Measurements from ENCODE around the gene BEX2.

DNA sequence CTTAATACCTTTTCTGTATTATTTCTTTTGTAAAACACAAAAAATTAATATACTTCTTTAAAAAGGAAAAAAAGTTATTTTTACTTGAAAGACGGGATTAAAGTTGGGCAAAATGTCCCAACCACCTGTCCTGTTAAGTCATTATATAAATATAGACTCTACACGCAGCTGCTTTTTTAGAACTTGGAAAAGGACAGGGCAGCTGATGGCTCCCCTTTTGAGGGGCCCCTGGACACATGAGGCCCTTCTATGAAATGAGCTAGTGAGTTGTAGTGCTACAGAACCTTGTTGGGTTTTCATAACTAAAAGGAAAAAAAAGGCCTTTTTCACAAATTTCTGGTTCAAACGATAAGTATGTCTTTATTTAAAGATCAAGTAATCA is 600 bp upstream of the BEX2 start:
- TF ChIP-seq, protein P1, sequence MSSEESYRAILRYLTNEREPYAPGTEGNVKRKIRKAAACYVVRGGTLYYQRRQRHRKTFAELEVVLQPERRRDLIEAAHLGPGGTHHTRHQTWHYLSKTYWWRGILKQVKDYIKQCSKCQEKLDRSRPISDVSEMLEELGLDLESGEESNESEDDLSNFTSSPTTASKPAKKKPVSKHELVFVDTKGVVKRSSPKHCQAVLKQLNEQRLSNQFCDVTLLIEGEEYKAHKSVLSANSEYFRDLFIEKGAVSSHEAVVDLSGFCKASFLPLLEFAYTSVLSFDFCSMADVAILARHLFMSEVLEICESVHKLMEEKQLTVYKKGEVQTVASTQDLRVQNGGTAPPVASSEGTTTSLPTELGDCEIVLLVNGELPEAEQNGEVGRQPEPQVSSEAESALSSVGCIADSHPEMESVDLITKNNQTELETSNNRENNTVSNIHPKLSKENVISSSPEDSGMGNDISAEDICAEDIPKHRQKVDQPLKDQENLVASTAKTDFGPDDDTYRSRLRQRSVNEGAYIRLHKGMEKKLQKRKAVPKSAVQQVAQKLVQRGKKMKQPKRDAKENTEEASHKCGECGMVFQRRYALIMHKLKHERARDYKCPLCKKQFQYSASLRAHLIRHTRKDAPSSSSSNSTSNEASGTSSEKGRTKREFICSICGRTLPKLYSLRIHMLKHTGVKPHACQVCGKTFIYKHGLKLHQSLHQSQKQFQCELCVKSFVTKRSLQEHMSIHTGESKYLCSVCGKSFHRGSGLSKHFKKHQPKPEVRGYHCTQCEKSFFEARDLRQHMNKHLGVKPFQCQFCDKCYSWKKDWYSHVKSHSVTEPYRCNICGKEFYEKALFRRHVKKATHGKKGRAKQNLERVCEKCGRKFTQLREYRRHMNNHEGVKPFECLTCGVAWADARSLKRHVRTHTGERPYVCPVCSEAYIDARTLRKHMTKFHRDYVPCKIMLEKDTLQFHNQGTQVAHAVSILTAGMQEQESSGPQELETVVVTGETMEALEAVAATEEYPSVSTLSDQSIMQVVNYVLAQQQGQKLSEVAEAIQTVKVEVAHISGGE (CRISPR knock-in tag; IDR thresholded peaks at IDR 0.05): no peak
- TF ChIP-seq NFXL1 (IDR thresholded peaks at IDR 0.05; ENCODE audit: borderline replicate concordance) (no peak), HCFC1 (IDR thresholded peaks at IDR 0.05; ENCODE audit: low read length) (no peak), RFX5 (IDR thresholded peaks at IDR 0.05; ENCODE audit: low read depth, low read length) (no peak), ESRRA (IDR thresholded peaks at IDR 0.05; ENCODE audit: low read length) (no peak), POLR2AphosphoS5 (IDR thresholded peaks at IDR 0.05; ENCODE audit: low read length) (no peak), JUNB (IDR thresholded peaks at IDR 0.05) (no peak), CREB1 (IDR thresholded peaks at IDR 0.05; ENCODE audit: low read depth) (no peak)
- TF ChIP-seq, protein P2, sequence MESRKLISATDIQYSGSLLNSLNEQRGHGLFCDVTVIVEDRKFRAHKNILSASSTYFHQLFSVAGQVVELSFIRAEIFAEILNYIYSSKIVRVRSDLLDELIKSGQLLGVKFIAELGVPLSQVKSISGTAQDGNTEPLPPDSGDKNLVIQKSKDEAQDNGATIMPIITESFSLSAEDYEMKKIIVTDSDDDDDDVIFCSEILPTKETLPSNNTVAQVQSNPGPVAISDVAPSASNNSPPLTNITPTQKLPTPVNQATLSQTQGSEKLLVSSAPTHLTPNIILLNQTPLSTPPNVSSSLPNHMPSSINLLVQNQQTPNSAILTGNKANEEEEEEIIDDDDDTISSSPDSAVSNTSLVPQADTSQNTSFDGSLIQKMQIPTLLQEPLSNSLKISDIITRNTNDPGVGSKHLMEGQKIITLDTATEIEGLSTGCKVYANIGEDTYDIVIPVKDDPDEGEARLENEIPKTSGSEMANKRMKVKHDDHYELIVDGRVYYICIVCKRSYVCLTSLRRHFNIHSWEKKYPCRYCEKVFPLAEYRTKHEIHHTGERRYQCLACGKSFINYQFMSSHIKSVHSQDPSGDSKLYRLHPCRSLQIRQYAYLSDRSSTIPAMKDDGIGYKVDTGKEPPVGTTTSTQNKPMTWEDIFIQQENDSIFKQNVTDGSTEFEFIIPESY (IDR thresholded peaks at IDR 0.05): no peak
- TF ChIP-seq, protein P3, sequence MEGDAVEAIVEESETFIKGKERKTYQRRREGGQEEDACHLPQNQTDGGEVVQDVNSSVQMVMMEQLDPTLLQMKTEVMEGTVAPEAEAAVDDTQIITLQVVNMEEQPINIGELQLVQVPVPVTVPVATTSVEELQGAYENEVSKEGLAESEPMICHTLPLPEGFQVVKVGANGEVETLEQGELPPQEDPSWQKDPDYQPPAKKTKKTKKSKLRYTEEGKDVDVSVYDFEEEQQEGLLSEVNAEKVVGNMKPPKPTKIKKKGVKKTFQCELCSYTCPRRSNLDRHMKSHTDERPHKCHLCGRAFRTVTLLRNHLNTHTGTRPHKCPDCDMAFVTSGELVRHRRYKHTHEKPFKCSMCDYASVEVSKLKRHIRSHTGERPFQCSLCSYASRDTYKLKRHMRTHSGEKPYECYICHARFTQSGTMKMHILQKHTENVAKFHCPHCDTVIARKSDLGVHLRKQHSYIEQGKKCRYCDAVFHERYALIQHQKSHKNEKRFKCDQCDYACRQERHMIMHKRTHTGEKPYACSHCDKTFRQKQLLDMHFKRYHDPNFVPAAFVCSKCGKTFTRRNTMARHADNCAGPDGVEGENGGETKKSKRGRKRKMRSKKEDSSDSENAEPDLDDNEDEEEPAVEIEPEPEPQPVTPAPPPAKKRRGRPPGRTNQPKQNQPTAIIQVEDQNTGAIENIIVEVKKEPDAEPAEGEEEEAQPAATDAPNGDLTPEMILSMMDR (IDR thresholded peaks at IDR 0.05 in 2 of 3, conservative IDR thresholded peaks at IDR 0.05 in 1 of 3; ENCODE audit: control insufficient read depth in 2 of 3, extremely low read depth in 1 of 3, insufficient read depth in 1 of 3, low read depth in 3 of 3, low read length in 3 of 3): no peak
- TF ChIP-seq, protein P4, sequence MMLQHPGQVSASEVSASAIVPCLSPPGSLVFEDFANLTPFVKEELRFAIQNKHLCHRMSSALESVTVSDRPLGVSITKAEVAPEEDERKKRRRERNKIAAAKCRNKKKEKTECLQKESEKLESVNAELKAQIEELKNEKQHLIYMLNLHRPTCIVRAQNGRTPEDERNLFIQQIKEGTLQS (IDR thresholded peaks at IDR 0.05; ENCODE audit: borderline replicate concordance, extremely low read depth, low read depth, low read length): no peak
- TF ChIP-seq, protein P5, sequence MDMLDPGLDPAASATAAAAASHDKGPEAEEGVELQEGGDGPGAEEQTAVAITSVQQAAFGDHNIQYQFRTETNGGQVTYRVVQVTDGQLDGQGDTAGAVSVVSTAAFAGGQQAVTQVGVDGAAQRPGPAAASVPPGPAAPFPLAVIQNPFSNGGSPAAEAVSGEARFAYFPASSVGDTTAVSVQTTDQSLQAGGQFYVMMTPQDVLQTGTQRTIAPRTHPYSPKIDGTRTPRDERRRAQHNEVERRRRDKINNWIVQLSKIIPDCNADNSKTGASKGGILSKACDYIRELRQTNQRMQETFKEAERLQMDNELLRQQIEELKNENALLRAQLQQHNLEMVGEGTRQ (IDR thresholded peaks at IDR 0.05; ENCODE audit: borderline replicate concordance, low read depth, low read length): no peak
